Psoas muscle (tissue), 8 donors: ENCODE data around the gene PEDS1. TPM values are rescaled to one million over a fixed set of nuclear protein-coding genes. Genes with fewer than 3 reads are reported as not detected.

Experiments used
- ATAC-seq, 4 donors: fragments of 200-7000 bp; cut with Tn5 transposase; one replicate each; pipeline ENCODE4 v1.9.1; 2020; ENCODE audit warnings: moderate library complexity in 3 of 4, mild to moderate bottlenecking in 2 of 4
- DNase-seq, 2 donors: peaks; one replicate each; pipeline ENCODE4 v3.0.0-alpha.2; 2020
- H3K27ac ChIP-seq: fragments of 200-600 bp; one replicate; pipeline ENCODE4 v1.8.0; 2022
- H3K27me3 ChIP-seq, 3 donors: fragments of 200-600 bp in 1 of 3; one replicate each; pipeline versions ENCODE4 v1.6.1 to v1.8.0; 2013 to 2022; ENCODE audit warnings: low read length in 2 of 3, mild to moderate bottlenecking in 2 of 3, moderate library complexity in 1 of 3; ENCODE audit not compliant: insufficient read depth in 3 of 3
- H3K36me3 ChIP-seq, 2 donors: fragments of 200-600 bp in 1 of 2; one replicate each; pipeline versions ENCODE4 v1.6.1 to v1.8.0; 2013 to 2022; ENCODE audit warnings: low read depth in 1 of 2, mild to moderate bottlenecking in 1 of 2, moderate library complexity in 1 of 2; ENCODE audit not compliant: insufficient read depth in 1 of 2
- H3K4me1 ChIP-seq: fragments of 200-600 bp; one replicate; pipeline ENCODE4 v1.8.0; 2022
- H3K4me3 ChIP-seq: fragments of 200-600 bp; one replicate; pipeline ENCODE4 v1.8.0; 2022; ENCODE audit warnings: mild to moderate bottlenecking
- H3K9me3 ChIP-seq: fragments of 200-600 bp; one replicate; pipeline ENCODE4 v1.8.0; 2022
- WGBS, 3 donors: extraction: QIAGEN DNeasy Blood & Tissue Kit; methylation state at CpG; one replicate each; pipeline versions ENCODE4 v1.1.6 to v1.1.7; 2013; 5-methylcytosine and 5-hydroxymethylcytosine counted together
- intact Hi-C, 2 donors: fragments of 100-400 bp; cut with DNase I; formaldehyde crosslinking; loops; one replicate each; pipeline versions ENCODE4 v1.11.0 to v1.14.2; 2022
- polyA plus RNA-seq, 3 donors: library from polyadenylated mRNA; stranded (reverse); fragments of 200-250 nt; gene quantifications; one replicate each; pipeline ENCODE4 v1.2.3, GENCODE V29; 2013
- total RNA-seq, 4 donors: library from RNA; stranded (reverse); fragmentation: NEBNext Ultra II Directional in 2 of 4; extraction: Animal tissue kit (Norgen Biotek cat#: 25700) in 2 of 4; gene quantifications; one replicate each; pipeline versions ENCODE4 v1.2.1 to v1.2.4, GENCODE V29; 2021 to 2023
- TF ChIP-seq, protein P1 (sequence below): fragments of 200-600 bp; IDR thresholded peaks from one replicate; pipeline ENCODE4 v1.8.0; 2022; ENCODE audit warnings: antibody characterized with exemption
- donor health status: healthy with polysubstance abuse.
- donor health status: DM: no; HTN: no; CAD: no; lungs with moderate emphysema.
- donor health status: Bipolar disorder and iron deficiency.
- donor health status: healthy.
- donor health status: DM: yes; HTN: yes; CAD: no.
- donor health status: DM: no; HTN: no; CAD: no.
- donor health status: DM: no; HTN: no; CAD: no.
- donor health status: DM: yes; HTN: yes; CAD: no.

PEDS1 gene
- total and polyA plus RNA-seq, 7 donors: 17.5 to 59.2 (median 40.2) TPM

DNA sequence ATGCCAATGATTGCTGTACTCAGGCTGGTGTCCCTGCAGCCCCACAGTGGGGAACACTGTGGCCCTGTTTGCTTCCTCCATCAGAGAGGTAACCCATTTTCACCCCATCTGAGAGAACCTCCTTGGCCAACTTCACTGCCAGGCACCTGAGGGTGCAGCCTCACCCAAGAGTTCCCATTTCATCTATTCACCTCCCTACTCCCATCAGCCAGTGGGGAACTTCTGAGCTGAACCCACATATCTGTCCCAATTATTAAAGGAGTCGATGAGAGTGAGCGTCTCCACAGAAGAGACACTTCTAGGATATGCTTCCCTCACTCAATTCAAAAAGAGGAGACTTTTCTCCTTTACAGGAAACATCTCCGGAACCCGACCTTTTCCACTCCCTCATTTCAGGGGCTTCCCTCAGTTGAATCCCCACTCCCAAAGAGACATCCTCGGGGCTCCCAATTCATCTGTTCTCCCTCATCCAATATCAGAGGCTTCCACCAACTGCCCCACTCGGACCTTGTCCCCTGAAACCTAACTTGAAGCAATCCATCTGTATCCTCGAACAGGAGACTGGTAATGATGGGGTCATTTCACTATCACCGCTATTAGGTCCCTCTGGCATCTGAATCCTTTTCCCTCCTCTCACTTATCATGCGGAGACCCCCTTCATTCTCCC is 41.6 kb downstream of the PEDS1 start:
- Histone ChIP-seq H3K9me3 (no peaks in the 10 kb centered on the region), H3K4me3 (peak overlapping the region; percentile 91), H3K27me3 (no peaks in the 10 kb centered on the region), H3K4me1 (peaks cover 80% of the 10 kb centered on the region), H3K27ac (peak overlapping the region; percentile 97), H3K36me3 (no peaks in the 10 kb centered on the region)
- DNase-seq (no peak), ATAC-seq (no peak)
- TF ChIP-seq, protein P1, sequence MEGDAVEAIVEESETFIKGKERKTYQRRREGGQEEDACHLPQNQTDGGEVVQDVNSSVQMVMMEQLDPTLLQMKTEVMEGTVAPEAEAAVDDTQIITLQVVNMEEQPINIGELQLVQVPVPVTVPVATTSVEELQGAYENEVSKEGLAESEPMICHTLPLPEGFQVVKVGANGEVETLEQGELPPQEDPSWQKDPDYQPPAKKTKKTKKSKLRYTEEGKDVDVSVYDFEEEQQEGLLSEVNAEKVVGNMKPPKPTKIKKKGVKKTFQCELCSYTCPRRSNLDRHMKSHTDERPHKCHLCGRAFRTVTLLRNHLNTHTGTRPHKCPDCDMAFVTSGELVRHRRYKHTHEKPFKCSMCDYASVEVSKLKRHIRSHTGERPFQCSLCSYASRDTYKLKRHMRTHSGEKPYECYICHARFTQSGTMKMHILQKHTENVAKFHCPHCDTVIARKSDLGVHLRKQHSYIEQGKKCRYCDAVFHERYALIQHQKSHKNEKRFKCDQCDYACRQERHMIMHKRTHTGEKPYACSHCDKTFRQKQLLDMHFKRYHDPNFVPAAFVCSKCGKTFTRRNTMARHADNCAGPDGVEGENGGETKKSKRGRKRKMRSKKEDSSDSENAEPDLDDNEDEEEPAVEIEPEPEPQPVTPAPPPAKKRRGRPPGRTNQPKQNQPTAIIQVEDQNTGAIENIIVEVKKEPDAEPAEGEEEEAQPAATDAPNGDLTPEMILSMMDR: no peak
- 5 to 9% (median 7%) methylated on average over 9 of the region's 9 CpGs for WGBS, 3 donors
- intact Hi-C loops: loop anchor here in 1 of 2 donors (10.0 kb wide), 1 partner anchor 353 kb away; no protein-coding TSS in a partner anchor

DNA sequence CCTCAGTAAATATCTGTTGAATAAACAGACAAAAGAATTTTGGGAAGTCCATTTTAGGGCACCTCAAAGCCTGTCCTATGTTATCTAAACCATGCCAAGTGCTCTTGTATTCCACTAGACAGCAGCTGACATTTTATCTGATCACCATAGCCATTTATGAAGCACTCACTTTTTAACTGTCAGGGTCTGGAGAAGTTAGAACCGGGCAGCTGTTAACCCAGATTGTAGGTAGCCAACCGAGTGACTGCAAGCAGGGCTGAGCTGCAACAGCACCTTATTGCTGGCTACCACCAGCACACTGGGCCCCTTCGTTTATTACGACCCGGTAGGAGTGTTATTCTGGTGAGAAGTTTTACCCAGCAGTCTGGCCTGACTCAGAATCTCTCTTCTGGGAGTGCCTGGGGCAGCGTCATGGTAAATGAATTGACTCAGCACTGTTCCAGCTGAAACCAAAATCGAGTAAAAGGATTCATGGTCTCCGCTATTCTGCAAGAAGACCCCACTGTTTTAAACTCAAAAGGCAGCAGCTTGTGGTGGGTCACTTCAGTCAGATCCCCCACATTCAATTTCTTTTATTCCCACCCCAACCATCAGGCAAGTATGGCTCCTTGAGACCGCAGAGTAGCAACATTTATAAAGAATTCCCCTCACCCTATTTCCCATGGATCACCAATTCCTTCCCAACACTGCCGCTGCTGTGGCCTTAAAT is 42.2 kb downstream of the PEDS1 start:
- ATAC-seq (peak in 3 of 4 donors; percentile 36 to 44 (median 37)), DNase-seq (no peak)
- Histone ChIP-seq H3K9me3 (no peaks in the 10 kb centered on the region), H3K4me3 (peak overlapping the region; percentile 91), H3K27ac (peak overlapping the region; percentile 97), H3K4me1 (peaks cover 83% of the 10 kb centered on the region), H3K27me3 (no peaks in the 10 kb centered on the region), H3K36me3 (no peaks in the 10 kb centered on the region)
- 22 to 29% (median 24%) methylated on average over 10 of the region's 10 CpGs for WGBS, 3 donors
- TF ChIP-seq, protein P1: no peak
- intact Hi-C loops: loop anchor here in 1 of 2 donors (10.0 kb wide), 1 partner anchor 354 kb away; no protein-coding TSS in a partner anchor

DNA sequence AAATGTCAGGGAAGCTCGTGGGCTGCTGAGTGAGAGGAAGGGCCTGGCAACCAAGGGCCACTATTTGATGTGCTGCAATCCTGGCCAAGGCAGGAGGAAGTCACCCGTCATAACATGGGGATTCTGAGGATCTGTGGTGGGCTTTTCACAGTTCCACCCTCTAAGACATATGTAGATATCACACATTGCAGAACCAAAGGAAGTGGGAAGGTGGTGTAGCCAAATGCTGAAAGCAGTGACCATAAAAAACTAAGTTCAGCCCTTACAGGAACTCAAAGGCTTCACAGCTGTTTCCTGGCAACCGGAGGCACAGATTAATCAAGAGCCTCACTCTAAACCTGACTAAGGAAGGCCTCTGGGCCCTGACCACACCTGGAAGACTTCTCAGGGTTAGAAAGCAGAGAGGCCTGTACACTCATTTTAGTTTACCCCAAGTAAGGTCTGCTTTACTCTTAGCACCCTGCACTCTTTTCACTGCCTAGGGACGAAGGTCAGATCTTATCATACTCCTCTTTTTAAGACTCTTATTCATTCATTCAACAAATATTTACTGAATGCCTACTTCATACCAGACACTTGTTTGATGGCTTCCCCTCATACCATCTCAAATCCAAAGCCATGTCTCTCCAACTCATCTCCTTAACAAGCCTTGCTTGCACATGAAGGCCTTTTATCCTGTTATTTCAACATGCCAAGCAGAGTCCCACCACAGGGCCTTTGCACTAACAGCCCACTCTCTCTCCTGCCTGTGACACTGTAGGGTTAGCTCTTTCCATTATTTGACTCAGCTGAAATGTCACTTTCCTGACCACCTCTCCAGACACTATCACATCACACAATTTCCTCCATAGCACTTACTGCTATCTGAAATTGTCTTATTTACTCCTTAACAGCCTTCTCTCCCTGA is 43.1 kb downstream of the PEDS1 start:
- TF ChIP-seq, protein P1: no peak
- Histone ChIP-seq H3K4me1 (peaks cover 84% of the 10 kb centered on the region), H3K9me3 (no peaks in the 10 kb centered on the region), H3K27me3 (no peaks in the 10 kb centered on the region), H3K4me3 (peak overlapping the region; percentile 91), H3K27ac (peak overlapping the region; percentile 97), H3K36me3 (no peaks in the 10 kb centered on the region)
- no peak for ATAC-seq
- 13 to 38% (median 14%) methylated on average over 4 of the region's 4 CpGs for WGBS, 3 donors
- no peak for DNase-seq
- intact Hi-C loops: loop anchor here in 1 of 2 donors (10.0 kb wide), 1 partner anchor 354 kb away; no protein-coding TSS in a partner anchor

DNA sequence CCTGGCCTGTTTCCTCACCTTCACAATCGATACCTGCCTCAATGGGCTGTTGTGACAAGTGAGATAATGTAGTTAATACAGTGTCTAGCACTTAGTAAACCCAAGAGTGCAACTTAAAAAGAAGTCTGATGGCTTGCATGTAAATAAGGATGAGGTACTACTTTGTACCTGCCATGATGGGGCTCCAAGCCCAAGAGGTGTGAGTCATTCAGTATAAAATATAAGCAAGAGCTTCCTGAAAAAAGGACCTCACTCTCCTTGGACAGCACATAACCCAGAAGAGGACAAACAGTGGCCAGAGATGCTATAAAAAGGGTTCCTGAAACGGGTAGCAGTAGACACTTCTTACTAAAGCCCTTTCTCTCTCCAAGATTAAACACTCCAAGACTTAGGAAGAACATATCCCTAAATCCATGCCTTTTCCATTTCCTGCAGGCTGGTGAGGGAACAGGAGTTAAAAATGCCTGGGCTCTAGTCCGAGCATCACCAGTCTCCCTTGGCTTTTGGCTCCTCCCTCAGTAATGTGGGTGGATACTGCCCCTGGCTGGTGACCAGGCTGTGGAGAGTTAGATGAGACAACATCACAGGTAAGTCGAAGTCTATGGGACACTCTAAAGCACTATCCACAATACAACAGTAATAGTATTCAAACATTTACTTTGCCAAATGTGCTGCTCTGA is 44.8 kb downstream of the PEDS1 start:
- TF ChIP-seq, protein P1: no peak
- intact Hi-C loops: no loop called here
- H3K27me3 ChIP-seq: no peaks in the 10 kb centered on the region
- DNase-seq: no peak
- H3K36me3 ChIP-seq: no peaks in the 10 kb centered on the region
- ATAC-seq: no peak
- WGBS, 3 donors: 40 to 66% (median 46%) methylated on average over 4 of the region's 4 CpGs
- no peaks in the 10 kb centered on the region for H3K9me3 ChIP-seq
- no peak overlapping the region for H3K4me3 ChIP-seq
- H3K4me1 ChIP-seq: peaks cover 70% of the 10 kb centered on the region
- H3K27ac ChIP-seq: peak overlapping the region; percentile 97
